Breast epithelium (tissue), 4 donors: ENCODE results near the gene AP3S2. TPM values are rescaled to one million over a fixed set of nuclear protein-coding genes. Genes with fewer than 3 reads are reported as not detected.

Experiments used
- DNase-seq, 2 donors: peaks; one replicate each; pipeline ENCODE4 v3.0.0-alpha.2; 2019; ENCODE audit warnings: low spot score in 2 of 2
- H3K27ac ChIP-seq, 2 donors: fragments of 200-600 bp; sonication (generic) in 1 of 2; one replicate each; pipeline ENCODE4 v1.5.1; 2016 to 2019; ENCODE audit warnings: mild to moderate bottlenecking in 1 of 2
- H3K27me3 ChIP-seq, 2 donors: fragments of 200-600 bp; sonication (generic) in 1 of 2; one replicate each; pipeline versions ENCODE4 v1.5.1 to v1.6.0; 2017 to 2019; ENCODE audit warnings: control low read depth in 1 of 2, mild to moderate bottlenecking in 1 of 2
- H3K36me3 ChIP-seq: fragments of 200-600 bp; one replicate; pipeline ENCODE4 v1.5.1; 2019
- H3K4me1 ChIP-seq, 2 donors: fragments of 200-600 bp; sonication (generic); one replicate each; pipeline ENCODE4 v1.5.1; 2016 to 2019; ENCODE audit warnings: control low read depth in 1 of 2
- H3K4me3 ChIP-seq, 3 donors: fragments of 200-600 bp; sonication (generic); 1 replicate in 2 of 3; 2 replicates in 1 of 3; pipeline ENCODE4 v1.5.1; 2016 to 2019; ENCODE audit warnings: mild to moderate bottlenecking in 3 of 3, moderate library complexity in 2 of 3
- H3K9me3 ChIP-seq, 2 donors: fragments of 200-600 bp; sonication (generic) in 1 of 2; one replicate each; pipeline ENCODE4 v1.5.1; 2016 to 2019; ENCODE audit warnings: control low read depth in 1 of 2
- CTCF ChIP-seq, 3 donors: fragments of 450-650 bp; IDR thresholded peaks; one replicate each; pipeline ENCODE4 v1.5.1; 2016 to 2017; ENCODE audit warnings: antibody characterized with exemption in 3 of 3, mild to moderate bottlenecking in 3 of 3, moderate library complexity in 3 of 3
- POLR2A ChIP-seq: fragments of 450-650 bp; IDR thresholded peaks from one replicate; pipeline ENCODE4 v1.6.1; 2016; ENCODE audit warnings: antibody characterized with exemption, mild to moderate bottlenecking, moderate library complexity
- POLR2AphosphoS5 ChIP-seq, 3 donors: sonication (generic); formaldehyde crosslinking; IDR thresholded peaks; one replicate each; pipeline ENCODE4 v1.6.1; 2017; ENCODE audit warnings: antibody characterized with exemption in 3 of 3
- intact Hi-C: fragments of 100-400 bp; cut with DNase I; formaldehyde crosslinking; loops from one replicate; pipeline ENCODE4 v1.15.1; 2023; ENCODE audit warnings: low total_unique reads
- total RNA-seq, 3 donors: library from RNA; depleted of rRNA; stranded (reverse); fragments of >200 nt; gene quantifications; one replicate each; pipeline ENCODE4 v1.1.0, GENCODE V29; 2016

AP3S2 gene
- total RNA-seq, 3 donors from 2014 or later, result 37.4 to 57.4 (median 52.8) TPM

GRCh38 chr15:89936051-89936785, 42.4 kb upstream of the AP3S2 start:
- Histone ChIP-seq H3K4me3 (no peak overlapping the region), H3K36me3 (no peaks in the 10 kb centered on the region), H3K27me3 (no peaks in the 10 kb centered on the region), H3K27ac (no peak overlapping the region), H3K4me1 (no peaks in the 10 kb centered on the region), H3K9me3 (no peaks in the 10 kb centered on the region)
- TF ChIP-seq POLR2AphosphoS5 (IDR thresholded peaks at IDR 0.05), result no peak
- TF ChIP-seq POLR2A, result no peak
- TF ChIP-seq CTCF (IDR thresholded peaks at IDR 0.05), result no peak
- intact Hi-C loops, result no loop called here
- DNase-seq, result no peak

GRCh38 chr15:89932880-89933279, 39.1 kb upstream of the AP3S2 start:
- Histone ChIP-seq H3K27me3 (no peaks in the 10 kb centered on the region), H3K4me3 (no peak overlapping the region), H3K36me3 (no peaks in the 10 kb centered on the region), H3K9me3 (no peaks in the 10 kb centered on the region), H3K27ac (no peak overlapping the region), H3K4me1 (no peaks in the 10 kb centered on the region)
- DNase-seq, result no peak
- intact Hi-C loops, result no loop called here
- TF ChIP-seq POLR2A (no peak), POLR2AphosphoS5 (IDR thresholded peaks at IDR 0.05) (no peak), CTCF (IDR thresholded peaks at IDR 0.05) (no peak)

- Histone ChIP-seq H3K4me1 (no peaks in the 10 kb centered on the region), H3K27me3 (no peaks in the 10 kb centered on the region), H3K4me3 (no peak overlapping the region), H3K27ac (no peak overlapping the region), H3K9me3 (no peaks in the 10 kb centered on the region), H3K36me3 (no peaks in the 10 kb centered on the region)
- intact Hi-C loops, result no loop called here
- TF ChIP-seq POLR2A (no peak), CTCF (IDR thresholded peaks at IDR 0.05) (no peak), POLR2AphosphoS5 (IDR thresholded peaks at IDR 0.05) (no peak)
- no peak for DNase-seq
Observed at GRCh38 chr15:89928421-89928820, 34.6 kb upstream of the AP3S2 start.

GRCh38 chr15:89926158-89926557, 32.4 kb upstream of the AP3S2 start:
- H3K27ac ChIP-seq, result no peak overlapping the region
- intact Hi-C loops, result no loop called here
- no peaks in the 10 kb centered on the region for H3K9me3 ChIP-seq
- DNase-seq, result no peak
- no peaks in the 10 kb centered on the region for H3K4me1 ChIP-seq
- no peaks in the 10 kb centered on the region for H3K27me3 ChIP-seq
- H3K4me3 ChIP-seq, result no peak overlapping the region
- H3K36me3 ChIP-seq, result no peaks in the 10 kb centered on the region
- TF ChIP-seq CTCF (IDR thresholded peaks at IDR 0.05) (no peak), POLR2A (no peak), POLR2AphosphoS5 (IDR thresholded peaks at IDR 0.05) (no peak)

GRCh38 chr15:89917442-89918101, 23.8 kb upstream of the AP3S2 start:
- DNase-seq, result no peak
- H3K9me3 ChIP-seq, result no peaks in the 10 kb centered on the region
- intact Hi-C loops, result no loop called here
- H3K27ac ChIP-seq, result no peak overlapping the region
- no peaks in the 10 kb centered on the region for H3K27me3 ChIP-seq
- H3K36me3 ChIP-seq, result no peaks in the 10 kb centered on the region
- TF ChIP-seq POLR2AphosphoS5 (IDR thresholded peaks at IDR 0.05) (no peak), CTCF (IDR thresholded peaks at IDR 0.05) (no peak), POLR2A (no peak)
- H3K4me1 ChIP-seq, result no peaks in the 10 kb centered on the region
- H3K4me3 ChIP-seq, result no peak overlapping the region
